ENCODE measurements around the gene ADNP. TPM values are rescaled to one million over a fixed set of nuclear protein-coding genes. Genes with fewer than 3 reads are reported as not detected.

Gene ADNP
- total and polyA plus RNA-seq, 2 of the 13 experiments (the other 11 are each of a cell fraction or from before 2014, with no cell fraction given): 21.0 to 21.5 TPM

GRCh38 chr20:50909413-50909812, 21.8 kb downstream of the ADNP start:
- no peaks in the 10 kb centered on the region for H3K9me3 ChIP-seq (ENCODE audit: low read length)
- ATAC-seq (no peak), DNase-seq (ENCODE audit: low spot score) (no peak), FAIRE-seq (no peak)
- POLR2A ChIA-PET: interaction anchor here (0.7 kb wide), 1 partner anchor 20 kb away, joined by 5 read pairs; no protein-coding TSS in a partner anchor
- WGBS (ENCODE audit: low lambda C conversion rate): 97% methylated on average over 3 of the region's 3 CpGs
- intact Hi-C loops (cut with micrococcal nuclease; ENCODE audit: unreplicated experiment): no loop called here
- in situ Hi-C loops (cut with HindIII; ENCODE audit: extremely low pct_ligation_motif_present, low pct_unique_long_range_greater_than_20kb): no loop called here
- no peaks in the 10 kb centered on the region for H3K27me3 ChIP-seq (ENCODE audit: control insufficient read depth in 1 of 2, insufficient read depth in 2 of 2, low read length in 2 of 2)
- H3K4me1 ChIP-seq (ENCODE audit: insufficient read depth, low read length): peaks cover 13% of the 10 kb centered on the region
- BruUV-seq (replicated peaks): no TSS peak
- no peak overlapping the region for H3K9ac ChIP-seq (ENCODE audit: insufficient read depth, low read depth, low read length)
- peaks cover 95% of the 10 kb centered on the region for H3K79me2 ChIP-seq (ENCODE audit: insufficient read depth, low read length)
- peaks cover 7 to 37% of the 10 kb centered on the region in 2 experiments for H3K36me3 ChIP-seq (replicated peaks in 1 of 2; ENCODE audit: control insufficient read depth in 1 of 2, insufficient read depth in 2 of 2, low read length in 2 of 2)
- peaks cover 50% of the 10 kb centered on the region for H4K20me1 ChIP-seq (ENCODE audit: insufficient read depth, low read length)
- no peak overlapping the region for H2AFZ ChIP-seq (ENCODE audit: low read length)
- no peak overlapping the region for H3K4me3 ChIP-seq (replicated peaks in 1 of 3; ENCODE audit: insufficient read depth in 1 of 3, low read depth in 2 of 3, low read length in 3 of 3)
- no peak overlapping the region for H3K4me2 ChIP-seq (ENCODE audit: low read depth, low read length)
- CTCF ChIA-PET (ENCODE audit: low intra/inter-chr PET ratio, low total read pairs): no interaction called here
- H3K27ac ChIP-seq (ENCODE audit: extremely low read length, insufficient read depth, low read length): no peak overlapping the region
- TF ChIP-seq PRDM4 (CRISPR knock-in tag; IDR thresholded peaks at IDR 0.05; ENCODE audit: borderline replicate concordance): no peak
- TF ChIP-seq ZNF446 (CRISPR knock-in tag; IDR thresholded peaks at IDR 0.05): no peak
- TF ChIP-seq HNRNPUL1 (IDR thresholded peaks at IDR 0.05; ENCODE audit: low read depth, low read length): no peak
- TF ChIP-seq ZNF777 (CRISPR knock-in tag; IDR thresholded peaks at IDR 0.05): no peak
- no peak for TF ChIP-seq HNF4G (IDR thresholded peaks at IDR 0.05; ENCODE audit: borderline replicate concordance, low read depth, low read length)
- no peak for TF ChIP-seq HNF4G (CRISPR knock-in tag; IDR thresholded peaks at IDR 0.05; ENCODE audit: borderline replicate concordance, low read depth)
- no peak for TF ChIP-seq ZNF441 (CRISPR knock-in tag; IDR thresholded peaks at IDR 0.05; ENCODE audit: borderline replicate concordance)
- no peak for TF ChIP-seq AKNA (CRISPR knock-in tag; IDR thresholded peaks at IDR 0.05; ENCODE audit: borderline replicate concordance)
- TF ChIP-seq ZNF891 (CRISPR knock-in tag; IDR thresholded peaks at IDR 0.05): no peak
- TF ChIP-seq ZNF569 (CRISPR knock-in tag; IDR thresholded peaks at IDR 0.05; ENCODE audit: borderline replicate concordance): no peak
- no peak for TF ChIP-seq TP53 (CRISPR knock-in tag; conservative IDR thresholded peaks at IDR 0.05)
- TF ChIP-seq ZNF282 (IDR thresholded peaks at IDR 0.05; ENCODE audit: partially characterized antibody): no peak
- TF ChIP-seq BRCA1 (CRISPR knock-in tag; IDR thresholded peaks at IDR 0.05): no peak
- TF ChIP-seq DMAP1 (CRISPR knock-in tag; IDR thresholded peaks at IDR 0.05): no peak
- no peak for TF ChIP-seq CAMTA2 (CRISPR knock-in tag; IDR thresholded peaks at IDR 0.05; ENCODE audit: borderline replicate concordance)
- no peak for TF ChIP-seq PRPF4 (IDR thresholded peaks at IDR 0.05; ENCODE audit: low read depth, low read length, poor library complexity, severe bottlenecking)
- no peak for TF ChIP-seq ELK4 (CRISPR knock-in tag; IDR thresholded peaks at IDR 0.05; ENCODE audit: borderline replicate concordance)

All from HepG2 (cell line).